Stimulated activated CD8-positive, alpha-beta memory T cell treated with anti-CD3 and anti-CD28 coated beads, Interleukin-4, amount 100 ng/mL, for 48 hours (primary cell): Measurements from ENCODE around the gene JAK2.
"Not testable (repeated sequence)": the region's sequence is repeated elsewhere in the genome, so short reads cannot be mapped to it uniquely, and the experiment has no call there.

Experiments used
- DNase-seq: peaks from one replicate; pipeline ENCODE4 v3.0.0-alpha.2; 2020

Gene JAK2

GRCh38 chr9:5043381-5043780 lies 58.3 kb downstream of the JAK2 start:
- no peak for DNase-seq

GRCh38 chr9:5044160-5044559 lies 59.1 kb downstream of the JAK2 start:
- no peak for DNase-seq

- DNase-seq = no peak
Measured at GRCh38 chr9:5052838-5053237, 67.8 kb downstream of the JAK2 start.

GRCh38 chr9:5062631-5063030 lies 77.6 kb downstream of the JAK2 start:
- DNase-seq = no peak

- DNase-seq = no peak
Measured at GRCh38 chr9:5072871-5073270, 87.8 kb downstream of the JAK2 start.

- no peak for DNase-seq
Measured at GRCh38 chr9:5073701-5074100, 88.6 kb downstream of the JAK2 start.

- DNase-seq = no peak
Measured at GRCh38 chr9:5085993-5086392, 100.9 kb downstream of the JAK2 start.

- no peak for DNase-seq
Measured at GRCh38 chr9:5089737-5090136, 104.7 kb downstream of the JAK2 start.

GRCh38 chr9:5095795-5096194 lies 110.7 kb downstream of the JAK2 start:
- no peak for DNase-seq

GRCh38 chr9:5099466-5099865 lies 114.4 kb downstream of the JAK2 start:
- DNase-seq = no peak

GRCh38 chr9:5101127-5101526 lies 116.1 kb downstream of the JAK2 start:
- not testable (repeated sequence) for DNase-seq

GRCh38 chr9:5106517-5106916 lies 121.4 kb downstream of the JAK2 start:
- not testable (repeated sequence) for DNase-seq

- DNase-seq = no peak
Measured at GRCh38 chr9:5110867-5111681, 126.0 kb downstream of the JAK2 start.

GRCh38 chr9:5111696-5112095 lies 126.6 kb downstream of the JAK2 start:
- no peak for DNase-seq

GRCh38 chr9:5112109-5112592 lies 127.1 kb downstream of the JAK2 start:
- no peak for DNase-seq

- no peak for DNase-seq
Measured at GRCh38 chr9:5112646-5113045, 127.6 kb downstream of the JAK2 start.

- no peak for DNase-seq
Measured at GRCh38 chr9:5113523-5113922, 128.5 kb downstream of the JAK2 start.

GRCh38 chr9:5113994-5114748 lies 129.1 kb downstream of the JAK2 start:
- no peak for DNase-seq

GRCh38 chr9:5122116-5122515 lies 137.0 kb downstream of the JAK2 start:
- no peak for DNase-seq

GRCh38 chr9:5122516-5122915 lies 137.4 kb downstream of the JAK2 start:
- no peak for DNase-seq

GRCh38 chr9:5140151-5140550 lies 155.1 kb downstream of the JAK2 start:
- DNase-seq = no peak

GRCh38 chr9:5144217-5144616 lies 159.1 kb downstream of the JAK2 start:
- DNase-seq = no peak

GRCh38 chr9:5146241-5146640 lies 161.2 kb downstream of the JAK2 start:
- no peak for DNase-seq
